KMS-11 (cell line): ENCODE results near the gene PGLYRP2.

Experiments used
- H2AFZ ChIP-seq: fragments of 200-600 bp; sonication (generic); 2 replicates; pipeline ENCODE4 v1.6.1; 2016; ENCODE audit warnings: antibody characterized with exemption, mixed run types, low read depth
- H3K27ac ChIP-seq: fragments of 200-600 bp; sonication (generic); 2 replicates; pipeline ENCODE4 v1.6.1; 2016; ENCODE audit warnings: mild to moderate bottlenecking, mixed run types
- H3K27me3 ChIP-seq: fragments of 200-600 bp; sonication (generic); 2 replicates; pipeline ENCODE4 v1.6.1; 2017; ENCODE audit warnings: mild to moderate bottlenecking, low read depth, mixed run types, moderate library complexity; ENCODE audit not compliant: insufficient read depth
- H3K36me3 ChIP-seq: fragments of 200-600 bp; sonication (generic); 2 replicates; pipeline ENCODE4 v1.6.1; 2017; ENCODE audit warnings: mild to moderate bottlenecking, mixed run types; ENCODE audit not compliant: insufficient read depth
- H3K4me1 ChIP-seq: fragments of 200-600 bp; sonication (generic); 2 replicates; pipeline ENCODE4 v1.6.1; 2016; ENCODE audit warnings: mild to moderate bottlenecking, low read depth, mixed run types; ENCODE audit not compliant: poor library complexity, severe bottlenecking
- H3K4me2 ChIP-seq: fragments of 200-600 bp; sonication (generic); 2 replicates; pipeline ENCODE4 v1.7.0; 2016; ENCODE audit warnings: mild to moderate bottlenecking, mixed run types
- H3K4me3 ChIP-seq: fragments of 200-600 bp; sonication (generic); IDR thresholded peaks from 2 replicates; pipeline ENCODE4 v1.6.1; 2017; ENCODE audit warnings: low read depth, low read length, mixed read lengths; ENCODE audit not compliant: insufficient read depth
- H3K79me2 ChIP-seq: fragments of 200-600 bp; sonication (generic); 2 replicates; pipeline ENCODE4 v1.6.1; 2016; ENCODE audit warnings: low read depth, mixed run types; ENCODE audit not compliant: insufficient read depth
- H3K9ac ChIP-seq: fragments of 200-600 bp; sonication (generic); 2 replicates; pipeline ENCODE4 v1.6.1; 2016; ENCODE audit warnings: mild to moderate bottlenecking, mixed run types
- H4K20me1 ChIP-seq: fragments of 200-600 bp; sonication (generic); 2 replicates; pipeline ENCODE4 v1.6.1; 2016; ENCODE audit warnings: mild to moderate bottlenecking, mixed run types; ENCODE audit not compliant: insufficient read depth
- CTCF ChIP-seq: fragments of 200-600 bp; sonication (generic); conservative IDR thresholded peaks from 2 replicates; pipeline ENCODE4 v1.6.1; 2017; ENCODE audit warnings: low read depth, mild to moderate bottlenecking, antibody characterized with exemption, low read length, moderate library complexity, mixed read lengths

Gene PGLYRP2

GRCh38 chr19:15424692-15425272 lies 54.5 kb downstream of the PGLYRP2 start:
- Histone ChIP-seq H3K27me3 (no peaks in the 10 kb centered on the region), H3K79me2 (peaks cover 14% of the 10 kb centered on the region), H3K4me3 (no peak overlapping the region), H3K36me3 (no peaks in the 10 kb centered on the region; the same call in 1 of the 2 replicates), H3K4me1 (no peaks in the 10 kb centered on the region), H3K4me2 (no peak overlapping the region), H4K20me1 (no peaks in the 10 kb centered on the region), H3K9ac (no peak overlapping the region), H2AFZ (no peak overlapping the region), H3K27ac (no peak overlapping the region)
- no peak for TF ChIP-seq CTCF

GRCh38 chr19:15424121-15424520 lies 55.2 kb downstream of the PGLYRP2 start:
- peaks cover 5% of the 10 kb centered on the region for H3K4me1 ChIP-seq
- no peak overlapping the region for H3K9ac ChIP-seq
- H3K79me2 ChIP-seq, result peaks cover 7% of the 10 kb centered on the region; the same call in 1 of the 2 replicates
- no peak overlapping the region for H2AFZ ChIP-seq
- H3K4me3 ChIP-seq, result no peak overlapping the region
- TF ChIP-seq CTCF, result no peak
- H3K27me3 ChIP-seq, result no peaks in the 10 kb centered on the region
- no peak overlapping the region for H3K4me2 ChIP-seq
- no peaks in the 10 kb centered on the region; the same call in 1 of the 2 replicates for H3K36me3 ChIP-seq
- no peak overlapping the region for H3K27ac ChIP-seq
- H4K20me1 ChIP-seq, result no peaks in the 10 kb centered on the region

DNA sequence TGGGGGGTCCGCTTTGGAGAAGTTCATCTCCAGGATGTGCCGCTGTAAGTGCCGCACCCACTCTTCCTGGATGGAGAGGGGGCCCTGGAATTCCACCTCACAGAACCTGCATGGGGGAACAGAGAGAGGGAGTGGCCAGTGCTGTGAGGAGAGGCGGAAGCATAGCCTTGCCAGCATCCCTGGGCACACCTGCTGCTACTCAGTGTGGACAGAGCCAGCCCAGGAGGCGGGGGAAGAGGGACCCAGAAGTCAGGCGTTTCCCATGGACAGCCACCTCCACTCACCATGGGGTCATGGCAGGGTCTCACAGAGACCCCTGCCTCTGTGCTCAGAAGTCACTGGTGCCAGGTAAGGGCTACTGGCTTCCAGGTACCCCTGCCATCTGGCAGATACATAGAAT lies 56.2 kb downstream of the PGLYRP2 start:
- Histone ChIP-seq H3K4me1 (peaks cover 5% of the 10 kb centered on the region), H3K79me2 (peaks cover 6% of the 10 kb centered on the region), H2AFZ (no peak overlapping the region), H3K4me3 (no peak overlapping the region), H3K4me2 (no peak overlapping the region), H3K27me3 (no peaks in the 10 kb centered on the region), H4K20me1 (no peaks in the 10 kb centered on the region), H3K27ac (no peak overlapping the region), H3K36me3 (no peaks in the 10 kb centered on the region; the same call in 1 of the 2 replicates), H3K9ac (no peak overlapping the region)
- no peak for TF ChIP-seq CTCF

DNA sequence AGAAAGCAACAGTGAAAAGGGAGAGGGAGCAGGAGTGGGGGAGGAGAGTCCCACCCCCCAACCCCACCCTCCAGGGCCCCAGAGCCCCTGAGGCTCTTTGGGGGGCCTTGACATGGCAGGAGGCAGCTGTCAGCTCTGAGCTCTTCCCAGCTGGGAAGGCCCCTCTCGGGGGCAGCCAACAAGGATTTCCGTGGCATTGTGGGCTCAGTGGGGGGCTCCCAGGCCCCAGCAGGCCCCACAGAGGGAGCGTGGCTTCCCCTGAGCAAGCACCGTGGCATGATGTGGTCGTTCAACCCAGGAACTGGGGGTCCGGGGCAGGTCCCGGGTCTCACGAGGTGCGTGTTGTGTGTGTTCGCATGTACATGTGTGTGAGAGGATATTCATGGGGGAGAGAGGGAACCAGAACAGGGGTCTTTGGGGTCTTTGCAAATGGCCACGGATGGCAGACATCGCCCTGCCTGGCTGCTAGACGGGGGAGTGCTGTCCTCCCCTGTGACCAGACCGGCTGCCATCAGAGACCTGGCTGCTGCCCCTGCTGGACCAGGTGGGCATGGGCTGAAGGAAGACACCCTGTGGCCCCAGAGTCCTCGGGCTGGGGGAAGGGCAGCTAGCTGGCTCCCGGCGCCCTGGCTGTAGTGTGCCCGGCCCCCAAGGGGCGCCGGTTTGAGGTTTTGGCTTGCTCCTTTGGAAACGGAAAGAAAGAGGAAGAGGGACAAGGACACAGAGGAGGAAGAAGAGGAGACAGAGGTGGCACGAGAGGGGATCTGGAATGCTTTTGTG lies 56.8 kb downstream of the PGLYRP2 start:
- Histone ChIP-seq H3K36me3 (no peaks in the 10 kb centered on the region; the same call in 1 of the 2 replicates), H3K4me2 (no peak overlapping the region), H3K79me2 (peaks cover 12% of the 10 kb centered on the region), H4K20me1 (no peaks in the 10 kb centered on the region), H3K4me3 (no peak overlapping the region), H3K27ac (no peak overlapping the region), H3K4me1 (peaks cover 8% of the 10 kb centered on the region), H3K9ac (no peak overlapping the region), H3K27me3 (no peaks in the 10 kb centered on the region), H2AFZ (no peak overlapping the region)
- no peak for TF ChIP-seq CTCF
